IgD-negative memory B cell (primary cell): ENCODE data around the gene ALDH1B1. TPM values are rescaled to one million over a fixed set of nuclear protein-coding genes. Genes with fewer than 3 reads are reported as not detected.
A peak's percentile ranks its signal among the peaks of the same experiment; 100 is the strongest.

ENCODE experiments used
- H3K27ac Mint-ChIP-seq, 3 donors: one replicate each; pipeline ENCODE4 v1.8.0; 2020 to 2022; ENCODE audit warnings: mild to moderate bottlenecking in 3 of 3, mixed read lengths in 3 of 3, moderate library complexity in 1 of 3
- H3K27me3 Mint-ChIP-seq: one replicate; pipeline ENCODE4 v1.8.0; 2021; ENCODE audit warnings: mixed read lengths
- H3K36me3 Mint-ChIP-seq: one replicate; pipeline ENCODE4 v1.8.0; 2020; ENCODE audit warnings: mild to moderate bottlenecking, mixed read lengths
- H3K4me1 Mint-ChIP-seq, 3 donors: one replicate each; pipeline ENCODE4 v1.8.0; 2020 to 2022; ENCODE audit warnings: mixed read lengths in 3 of 3, mild to moderate bottlenecking in 1 of 3
- H3K4me3 Mint-ChIP-seq, 4 donors: one replicate each; pipeline ENCODE4 v1.8.0; 2020 to 2022; ENCODE audit warnings: mild to moderate bottlenecking in 4 of 4, mixed read lengths in 4 of 4, moderate library complexity in 3 of 4
- H3K9me3 Mint-ChIP-seq, 3 donors: one replicate each; pipeline ENCODE4 v1.8.0; 2020 to 2021; ENCODE audit warnings: mixed read lengths in 3 of 3, mild to moderate bottlenecking in 1 of 3
- polyA plus RNA-seq: library from polyadenylated mRNA; unstranded; fragments of 300-500 nt; fragmentation: Illumina TruSeq; gene quantifications from one replicate; pipeline ENCODE4 v1.2.3, GENCODE V29; 2021

Gene ALDH1B1
- polyA plus RNA-seq, 1 donor from 2014 or later, result 9.6 TPM

DNA sequence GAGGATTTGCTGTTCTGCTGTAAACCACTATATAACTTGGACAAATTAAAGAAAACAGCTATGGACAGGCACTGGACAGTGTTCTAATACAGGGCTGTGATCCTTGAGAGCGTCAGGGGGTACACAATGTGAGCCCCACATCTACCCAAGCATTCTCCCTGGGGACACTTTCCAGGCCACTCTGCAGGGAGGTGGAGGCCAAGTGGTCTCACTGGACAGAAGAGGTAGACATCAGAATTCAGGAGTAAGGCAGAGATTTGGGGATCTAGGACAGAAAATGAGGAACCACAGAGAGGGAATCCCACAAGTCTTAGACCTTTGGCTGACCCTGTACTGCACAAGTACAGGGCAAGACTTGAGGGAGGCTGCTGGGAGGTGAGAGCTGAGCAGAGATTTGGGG lies 35.6 kb downstream of the ALDH1B1 start:
- Mint-ChIP-seq H3K9me3 (no peaks in the 10 kb centered on the region), H3K4me3 (no peak overlapping the region), H3K4me1 (peaks cover 0 to 3% (median 1%) of the 10 kb centered on the region in 3 donors), H3K27ac (no peak overlapping the region), H3K36me3 (no peaks in the 10 kb centered on the region), H3K27me3 (peaks cover 28% of the 10 kb centered on the region)

DNA sequence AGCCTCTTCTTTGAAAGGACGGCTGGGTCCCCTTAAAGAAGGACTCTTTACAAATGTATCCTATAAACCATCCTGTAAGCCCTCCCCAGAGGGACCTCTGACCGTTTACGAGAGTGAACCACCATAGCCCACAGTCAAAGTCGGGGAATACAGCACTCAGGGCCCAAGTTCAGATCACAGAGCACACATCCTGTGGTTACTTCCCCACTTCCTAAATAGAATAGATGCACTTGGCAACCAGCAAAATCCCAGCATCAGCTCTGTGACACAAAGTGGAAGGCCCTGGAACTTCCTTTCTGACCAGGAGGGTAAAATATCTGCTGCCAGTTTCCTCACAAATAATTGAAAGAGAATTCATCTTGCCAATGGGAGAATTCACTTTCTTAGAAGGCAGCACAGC lies 38.6 kb downstream of the ALDH1B1 start:
- Mint-ChIP-seq H3K27ac (no peak overlapping the region), H3K9me3 (no peaks in the 10 kb centered on the region), H3K36me3 (no peaks in the 10 kb centered on the region), H3K4me1 (peaks cover 0 to 1% (median 0%) of the 10 kb centered on the region in 3 donors), H3K4me3 (no peak overlapping the region), H3K27me3 (peaks cover 18% of the 10 kb centered on the region)

DNA sequence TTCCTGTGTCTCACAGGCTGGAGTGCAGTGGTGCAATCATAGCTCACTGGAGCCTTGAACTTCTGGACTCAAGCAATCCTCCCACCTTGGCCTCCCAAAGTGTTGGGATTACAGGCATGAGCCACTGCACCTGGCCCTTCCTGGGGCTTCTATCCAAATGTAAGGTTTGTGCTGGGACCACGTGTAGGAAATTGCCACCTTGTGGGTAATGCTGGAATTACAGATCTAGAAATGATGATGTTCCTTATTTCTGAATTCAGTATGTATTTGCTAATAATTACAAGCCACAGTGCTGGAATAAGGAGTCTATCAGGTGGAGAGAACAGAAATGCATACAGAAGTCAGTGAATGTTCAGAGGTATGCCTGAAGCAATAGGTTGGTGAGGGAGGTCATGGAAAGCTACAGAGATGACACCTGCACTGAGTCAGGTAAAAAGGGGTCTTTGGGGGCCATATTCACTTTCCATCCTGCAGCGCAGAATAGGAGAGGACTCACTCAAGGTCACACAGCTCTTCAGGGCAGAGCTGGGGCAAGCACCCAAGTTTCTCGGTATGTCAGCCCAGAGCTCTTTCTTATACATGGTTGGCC lies 40.5 kb downstream of the ALDH1B1 start:
- Mint-ChIP-seq H3K4me3 (no peak overlapping the region), H3K4me1 (peaks cover 0 to 5% (median 0%) of the 10 kb centered on the region in 3 donors), H3K36me3 (no peaks in the 10 kb centered on the region), H3K9me3 (no peaks in the 10 kb centered on the region), H3K27me3 (peaks cover 14% of the 10 kb centered on the region), H3K27ac (no peak overlapping the region)

- Mint-ChIP-seq H3K9me3 (no peaks in the 10 kb centered on the region), H3K27me3 (peaks cover 20% of the 10 kb centered on the region), H3K27ac (no peak overlapping the region), H3K36me3 (no peaks in the 10 kb centered on the region), H3K4me1 (peaks cover 0 to 5% (median 2%) of the 10 kb centered on the region in 3 donors), H3K4me3 (no peak overlapping the region)
Measured at GRCh38 chr9:38434365-38434764, 41.9 kb downstream of the ALDH1B1 start.

DNA sequence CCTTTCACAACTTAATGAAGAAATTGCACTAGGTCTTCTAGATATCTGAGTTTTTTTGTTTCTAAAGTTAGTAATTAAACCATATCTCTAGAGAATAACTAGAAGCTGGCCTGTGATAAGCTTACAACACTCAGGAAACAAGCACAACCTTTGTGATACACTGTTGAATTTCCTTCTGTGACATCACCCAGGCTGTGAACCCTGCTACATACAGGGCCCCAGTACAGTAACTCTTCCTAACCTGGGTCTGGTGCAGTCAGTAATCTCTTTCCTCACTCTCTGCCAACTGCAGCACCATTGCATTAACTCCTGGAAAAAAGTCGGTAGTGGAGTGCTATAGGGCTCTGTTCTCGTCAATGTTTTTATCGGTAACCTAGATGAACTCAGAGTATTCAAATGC lies 42.4 kb downstream of the ALDH1B1 start:
- no peak overlapping the region for H3K4me3 Mint-ChIP-seq
- H3K9me3 Mint-ChIP-seq, result no peaks in the 10 kb centered on the region
- H3K4me1 Mint-ChIP-seq, result peaks cover 0 to 5% (median 2%) of the 10 kb centered on the region in 3 donors
- peaks cover 20% of the 10 kb centered on the region for H3K27me3 Mint-ChIP-seq
- no peaks in the 10 kb centered on the region for H3K36me3 Mint-ChIP-seq
- H3K27ac Mint-ChIP-seq, result no peak overlapping the region

- no peak overlapping the region for H3K4me3 Mint-ChIP-seq
- H3K4me1 Mint-ChIP-seq, result peaks cover 0 to 5% (median 3%) of the 10 kb centered on the region in 3 donors
- peaks cover 25% of the 10 kb centered on the region for H3K27me3 Mint-ChIP-seq
- H3K9me3 Mint-ChIP-seq, result no peaks in the 10 kb centered on the region
- no peak overlapping the region for H3K27ac Mint-ChIP-seq
- H3K36me3 Mint-ChIP-seq, result no peaks in the 10 kb centered on the region
Measured at GRCh38 chr9:38435521-38435920, 43.0 kb downstream of the ALDH1B1 start.

GRCh38 chr9:38436708-38437107 lies 44.2 kb downstream of the ALDH1B1 start:
- no peaks in the 10 kb centered on the region for H3K36me3 Mint-ChIP-seq
- peaks cover 26% of the 10 kb centered on the region for H3K27me3 Mint-ChIP-seq
- H3K27ac Mint-ChIP-seq, result no peak overlapping the region
- no peak overlapping the region for H3K4me3 Mint-ChIP-seq
- H3K9me3 Mint-ChIP-seq, result no peaks in the 10 kb centered on the region
- peaks cover 0 to 5% (median 3%) of the 10 kb centered on the region in 3 donors for H3K4me1 Mint-ChIP-seq

GRCh38 chr9:38437193-38437823 lies 44.8 kb downstream of the ALDH1B1 start:
- no peak overlapping the region for H3K27ac Mint-ChIP-seq
- peaks cover 0 to 2% (median 0%) of the 10 kb centered on the region in 3 donors for H3K9me3 Mint-ChIP-seq
- no peaks in the 10 kb centered on the region for H3K36me3 Mint-ChIP-seq
- no peak overlapping the region for H3K4me3 Mint-ChIP-seq
- H3K27me3 Mint-ChIP-seq, result peaks cover 28% of the 10 kb centered on the region
- peaks cover 0 to 5% (median 3%) of the 10 kb centered on the region in 3 donors for H3K4me1 Mint-ChIP-seq

GRCh38 chr9:38439291-38439915 lies 46.9 kb downstream of the ALDH1B1 start:
- Mint-ChIP-seq H3K36me3 (peaks cover under 1% of the 10 kb centered on the region), H3K27ac (no peak overlapping the region), H3K9me3 (peaks cover 0 to 2% (median 0%) of the 10 kb centered on the region in 3 donors), H3K4me3 (peak overlapping the region in 1 of 4 donors; percentile 58), H3K27me3 (peaks cover 26% of the 10 kb centered on the region), H3K4me1 (peaks cover 0 to 4% (median 3%) of the 10 kb centered on the region in 3 donors)

DNA sequence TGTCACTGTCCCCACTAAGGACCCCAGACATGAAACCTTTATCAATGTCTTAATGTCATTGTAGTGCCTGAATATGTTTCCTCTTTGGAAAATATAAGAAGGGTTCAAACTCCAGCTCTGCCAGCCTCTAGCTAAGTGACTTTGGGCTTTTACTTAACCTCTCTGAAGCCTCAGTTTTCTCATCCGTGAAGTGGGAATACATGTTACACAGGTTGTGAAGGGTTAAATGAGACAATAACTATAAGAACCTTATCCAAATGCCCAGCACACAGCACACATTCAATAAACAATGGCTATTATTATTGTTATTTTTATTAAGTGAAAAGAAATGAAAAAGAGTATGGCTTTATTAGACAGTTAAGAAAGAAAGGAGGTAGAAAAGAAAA lies 47.4 kb downstream of the ALDH1B1 start:
- H3K36me3 Mint-ChIP-seq, result peaks cover 2% of the 10 kb centered on the region
- no peak overlapping the region for H3K27ac Mint-ChIP-seq
- no peak overlapping the region for H3K4me3 Mint-ChIP-seq
- H3K27me3 Mint-ChIP-seq, result peaks cover 29% of the 10 kb centered on the region
- H3K9me3 Mint-ChIP-seq, result peaks cover 0 to 2% (median 0%) of the 10 kb centered on the region in 3 donors
- peaks cover 0 to 4% (median 3%) of the 10 kb centered on the region in 3 donors for H3K4me1 Mint-ChIP-seq

GRCh38 chr9:38440516-38440915 lies 48.0 kb downstream of the ALDH1B1 start:
- Mint-ChIP-seq H3K4me3 (no peak overlapping the region), H3K27ac (no peak overlapping the region), H3K4me1 (peaks cover 0 to 8% (median 6%) of the 10 kb centered on the region in 3 donors), H3K9me3 (peaks cover 0 to 2% (median 0%) of the 10 kb centered on the region in 3 donors), H3K27me3 (peaks cover 26% of the 10 kb centered on the region), H3K36me3 (peaks cover 2% of the 10 kb centered on the region)

DNA sequence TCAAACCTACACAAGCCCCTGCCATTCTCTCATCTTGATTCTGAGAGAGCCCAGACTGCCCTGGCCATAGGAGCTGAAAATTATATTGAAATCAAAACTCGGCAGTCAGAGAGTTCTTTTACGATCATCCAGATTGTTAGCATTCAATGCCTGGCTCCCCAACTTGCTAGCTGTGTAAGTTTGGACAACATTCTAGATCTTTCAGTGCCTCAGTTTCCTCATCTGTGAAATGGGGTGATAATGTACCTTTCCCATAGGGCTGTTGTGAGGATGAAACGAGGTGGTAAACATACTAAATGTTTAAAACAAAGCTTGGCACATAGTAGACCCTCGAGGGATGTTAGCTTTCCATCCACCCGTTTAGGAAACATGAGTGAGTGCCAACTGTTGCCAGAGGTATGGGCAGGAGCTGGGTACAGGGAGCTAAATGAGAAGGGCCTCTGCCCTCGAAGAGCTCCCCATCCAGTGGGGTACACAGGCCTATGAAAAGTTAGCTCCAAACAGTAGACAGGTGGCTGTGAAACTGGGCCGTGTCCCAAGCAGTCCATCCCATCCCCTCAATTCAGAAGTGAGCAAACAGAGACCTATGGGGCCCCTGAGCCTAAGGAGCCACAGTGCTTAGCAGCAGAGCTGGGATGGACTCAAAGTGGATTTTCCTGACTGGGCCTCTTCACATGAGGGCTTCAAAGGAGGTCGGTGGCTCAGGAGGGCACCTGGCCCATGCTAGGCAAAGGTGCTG lies 49.0 kb downstream of the ALDH1B1 start:
- Mint-ChIP-seq H3K9me3 (peaks cover 0 to 5% (median 0%) of the 10 kb centered on the region in 3 donors), H3K27me3 (peaks cover 29% of the 10 kb centered on the region), H3K36me3 (peaks cover 2% of the 10 kb centered on the region), H3K4me3 (no peak overlapping the region), H3K27ac (no peak overlapping the region), H3K4me1 (peaks cover 4 to 10% (median 7%) of the 10 kb centered on the region in 3 donors)

GRCh38 chr9:38442473-38443096 lies 50.1 kb downstream of the ALDH1B1 start:
- peaks cover 2% of the 10 kb centered on the region for H3K36me3 Mint-ChIP-seq
- peaks cover 27% of the 10 kb centered on the region for H3K27me3 Mint-ChIP-seq
- H3K27ac Mint-ChIP-seq, result no peak overlapping the region
- peaks cover 0 to 5% (median 0%) of the 10 kb centered on the region in 3 donors for H3K9me3 Mint-ChIP-seq
- H3K4me3 Mint-ChIP-seq, result no peak overlapping the region
- H3K4me1 Mint-ChIP-seq, result peaks cover 3 to 10% (median 4%) of the 10 kb centered on the region in 3 donors

GRCh38 chr9:38443181-38443580 lies 50.7 kb downstream of the ALDH1B1 start:
- Mint-ChIP-seq H3K9me3 (peaks cover 0 to 5% (median 0%) of the 10 kb centered on the region in 3 donors), H3K36me3 (peaks cover 2% of the 10 kb centered on the region), H3K4me3 (no peak overlapping the region), H3K27ac (no peak overlapping the region), H3K4me1 (peaks cover 3 to 8% (median 4%) of the 10 kb centered on the region in 3 donors), H3K27me3 (peaks cover 21% of the 10 kb centered on the region)
